22Rv1 (cell line): ENCODE measurements around the gene IQSEC3.

ENCODE experiments used
- H3K27ac ChIP-seq: fragments of 450-650 bp; 2 replicates; pipeline ENCODE4 v1.5.1; 2017
- ZFX ChIP-seq: fragments of 450-650 bp; IDR thresholded peaks from 2 replicates; pipeline ENCODE4 v1.6.1; 2017; ENCODE audit warnings: antibody characterized with exemption, borderline replicate concordance
- TF ChIP-seq, protein P1 (sequence below): fragments of 450-650 bp; IDR thresholded peaks from 2 replicates; pipeline ENCODE4 v1.5.1; 2017; ENCODE audit warnings: mild to moderate bottlenecking

Gene IQSEC3

DNA sequence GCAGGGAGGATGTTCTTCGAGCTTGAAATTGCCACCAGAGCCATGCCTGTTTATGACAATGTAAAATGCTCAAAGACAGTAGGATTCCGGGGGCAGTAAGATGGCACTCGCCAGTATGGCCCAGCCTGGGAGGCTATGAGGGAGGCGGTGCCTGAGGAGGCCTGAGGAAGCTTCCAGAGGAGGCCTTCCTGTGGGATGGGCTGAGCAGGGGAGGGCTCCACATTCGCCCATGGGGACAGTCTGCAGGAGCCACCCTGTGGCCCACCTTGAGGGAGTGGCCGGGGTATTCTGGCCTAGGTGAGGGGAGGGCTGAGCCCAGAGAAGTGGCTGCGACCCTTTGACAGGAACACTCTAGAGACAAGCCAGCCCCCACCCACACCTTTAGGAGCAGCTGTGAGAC is 50.7 kb downstream of the IQSEC3 start:
- TF ChIP-seq, protein P1, sequence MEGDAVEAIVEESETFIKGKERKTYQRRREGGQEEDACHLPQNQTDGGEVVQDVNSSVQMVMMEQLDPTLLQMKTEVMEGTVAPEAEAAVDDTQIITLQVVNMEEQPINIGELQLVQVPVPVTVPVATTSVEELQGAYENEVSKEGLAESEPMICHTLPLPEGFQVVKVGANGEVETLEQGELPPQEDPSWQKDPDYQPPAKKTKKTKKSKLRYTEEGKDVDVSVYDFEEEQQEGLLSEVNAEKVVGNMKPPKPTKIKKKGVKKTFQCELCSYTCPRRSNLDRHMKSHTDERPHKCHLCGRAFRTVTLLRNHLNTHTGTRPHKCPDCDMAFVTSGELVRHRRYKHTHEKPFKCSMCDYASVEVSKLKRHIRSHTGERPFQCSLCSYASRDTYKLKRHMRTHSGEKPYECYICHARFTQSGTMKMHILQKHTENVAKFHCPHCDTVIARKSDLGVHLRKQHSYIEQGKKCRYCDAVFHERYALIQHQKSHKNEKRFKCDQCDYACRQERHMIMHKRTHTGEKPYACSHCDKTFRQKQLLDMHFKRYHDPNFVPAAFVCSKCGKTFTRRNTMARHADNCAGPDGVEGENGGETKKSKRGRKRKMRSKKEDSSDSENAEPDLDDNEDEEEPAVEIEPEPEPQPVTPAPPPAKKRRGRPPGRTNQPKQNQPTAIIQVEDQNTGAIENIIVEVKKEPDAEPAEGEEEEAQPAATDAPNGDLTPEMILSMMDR, result no peak
- no peak for TF ChIP-seq ZFX
- H3K27ac ChIP-seq, result no peak overlapping the region

DNA sequence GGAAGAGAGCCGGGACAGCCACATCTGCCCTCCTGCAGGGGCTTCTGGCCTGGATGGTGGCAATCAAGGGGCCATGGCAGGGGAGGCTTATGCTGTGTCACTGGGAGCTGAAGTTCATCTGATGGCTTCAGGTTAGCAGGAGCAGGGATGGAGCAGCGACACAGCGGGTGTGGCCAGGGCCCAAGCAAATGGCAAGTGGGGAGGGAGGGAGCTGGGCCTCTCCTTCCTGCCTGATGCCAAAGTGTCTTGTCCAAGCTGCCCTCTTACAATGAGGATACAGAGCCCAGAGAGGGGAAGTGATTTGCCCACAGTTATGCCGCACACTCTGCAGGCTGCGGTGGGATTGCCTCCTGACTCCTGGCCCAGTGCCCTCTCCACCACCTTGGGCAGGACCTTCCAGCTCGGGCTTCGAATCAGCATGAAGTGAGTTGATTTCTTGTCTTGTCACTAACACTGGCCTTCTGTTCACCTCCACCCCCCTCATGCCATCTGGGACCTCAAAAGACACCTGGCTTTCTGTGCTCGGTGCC is 51.3 kb downstream of the IQSEC3 start:
- no peak for TF ChIP-seq ZFX
- TF ChIP-seq, protein P1, result no peak

DNA sequence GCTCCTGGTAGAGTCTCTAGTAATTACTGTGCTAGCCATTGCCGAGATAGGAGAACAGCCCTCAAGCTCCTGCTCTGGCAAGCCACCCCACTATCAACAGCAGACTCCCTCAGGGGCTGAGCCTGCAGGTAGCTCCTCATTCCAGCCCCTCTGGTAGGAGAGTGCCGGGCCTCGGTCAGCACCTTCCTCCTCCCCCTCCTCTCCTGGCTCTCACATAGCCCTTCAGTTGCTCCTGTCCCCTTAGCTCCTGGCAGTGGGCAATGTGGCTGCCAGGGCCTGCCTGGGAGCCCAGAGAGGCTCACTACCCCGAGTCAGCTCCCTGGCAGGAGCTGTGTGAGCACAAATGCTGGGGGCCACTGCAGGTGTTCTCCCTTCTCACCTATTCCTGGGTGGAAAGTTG is 52.0 kb downstream of the IQSEC3 start:
- no peak for TF ChIP-seq ZFX
- TF ChIP-seq, protein P1, result no peak

More for the DNA sequence above, 51.3 kb downstream of the IQSEC3 start:
- no peak overlapping the region for H3K27ac ChIP-seq

DNA sequence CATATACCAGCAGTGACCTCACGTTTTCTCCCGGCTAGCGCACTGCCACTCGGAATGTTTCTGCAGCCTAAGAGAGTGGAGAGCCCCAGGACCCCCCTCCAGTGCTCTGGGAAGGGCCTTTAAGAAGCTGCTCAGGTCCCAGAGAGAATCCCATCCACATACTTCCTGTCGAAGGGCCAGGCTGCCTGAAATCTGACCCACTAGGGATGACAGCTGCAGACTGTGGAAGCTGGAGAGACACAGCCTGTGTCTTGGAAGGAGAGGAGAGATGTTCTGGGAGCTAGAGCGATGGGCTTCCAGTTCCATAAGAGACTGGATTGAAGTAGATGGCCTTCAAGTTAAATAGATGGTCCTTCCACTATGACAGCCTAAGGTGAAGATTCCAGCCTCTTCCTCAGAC is 54.4 kb downstream of the IQSEC3 start:
- TF ChIP-seq, protein P1, result no peak
- no peak for TF ChIP-seq ZFX

More for the DNA sequence above, 52.0 kb downstream of the IQSEC3 start:
- H3K27ac ChIP-seq, result no peak overlapping the region

DNA sequence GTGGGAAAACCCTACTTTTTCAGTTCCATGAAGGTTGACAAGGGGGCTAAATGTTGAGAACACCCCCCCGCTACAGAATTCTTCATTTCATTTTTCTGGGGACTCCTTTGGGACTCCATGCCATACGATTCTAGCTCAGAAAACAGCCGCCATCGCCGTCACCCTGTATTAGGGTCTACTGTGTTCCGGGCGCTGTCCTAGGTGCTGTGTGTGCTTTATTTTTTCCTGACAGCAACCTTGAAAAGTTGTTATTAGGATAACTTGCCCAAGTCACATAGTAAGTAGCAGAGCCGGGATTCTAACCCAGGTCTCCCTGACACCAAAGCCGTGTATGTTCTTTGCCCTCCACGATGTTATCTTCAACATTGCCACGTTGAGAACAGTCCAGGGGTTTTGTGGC is 55.1 kb downstream of the IQSEC3 start:
- TF ChIP-seq, protein P1, result no peak
- TF ChIP-seq ZFX, result no peak
- no peak overlapping the region for H3K27ac ChIP-seq

More for the DNA sequence above, 54.4 kb downstream of the IQSEC3 start:
- no peak overlapping the region for H3K27ac ChIP-seq

DNA sequence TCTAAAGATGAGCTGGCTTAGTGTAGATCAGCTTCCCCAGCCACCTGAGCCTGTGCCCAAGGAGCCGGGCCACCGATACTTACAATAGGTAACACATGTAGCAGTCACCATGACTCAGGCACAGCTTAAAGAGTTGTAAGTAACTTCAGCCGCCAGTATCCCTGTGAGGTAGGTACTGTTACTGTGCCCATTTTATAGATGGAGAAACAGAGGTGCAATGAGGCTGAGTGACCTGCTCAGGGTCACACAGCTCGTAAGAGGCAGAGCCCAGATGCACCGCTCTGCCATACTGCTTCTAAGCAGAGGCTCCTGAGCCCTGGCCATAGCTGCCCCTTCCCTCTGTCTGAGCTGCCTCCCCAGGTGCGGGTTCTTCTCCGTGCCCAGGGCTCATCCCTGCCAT is 58.5 kb downstream of the IQSEC3 start:
- no peak overlapping the region for H3K27ac ChIP-seq
- TF ChIP-seq, protein P1, result no peak
- TF ChIP-seq ZFX, result no peak

DNA sequence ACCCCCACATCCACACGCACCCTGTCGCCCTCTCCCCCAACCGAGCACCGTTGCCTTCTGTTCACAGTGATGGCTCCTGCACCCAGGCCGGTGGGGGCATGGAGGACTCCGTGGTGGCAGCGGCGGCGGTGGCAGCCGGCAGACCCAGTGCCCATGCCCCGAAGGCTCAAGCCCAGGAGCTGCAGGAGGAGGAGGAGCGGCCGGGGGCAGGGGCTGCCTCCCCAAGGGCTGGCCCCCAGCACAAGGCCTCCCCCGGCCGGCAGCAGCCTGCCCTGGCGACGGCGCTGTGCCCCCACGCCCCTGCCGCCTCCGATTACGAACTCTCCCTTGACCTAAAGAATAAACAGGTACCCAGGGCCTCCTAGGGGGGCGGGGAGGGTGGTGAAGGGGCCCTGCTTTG is 59.0 kb downstream of the IQSEC3 start:
- TF ChIP-seq ZFX, result no peak
- TF ChIP-seq, protein P1, result no peak
- no peak overlapping the region for H3K27ac ChIP-seq
